IPS-20b (cell line): ENCODE data around the gene SH3BP5.

Experiments used
- H3K27ac ChIP-seq: one replicate; pipeline ENCODE4 v1.5.1; 2013; ENCODE audit warnings: low read length
- H3K27me3 ChIP-seq: 2 replicates; pipeline ENCODE4 v1.6.1; 2013; ENCODE audit warnings: mild to moderate bottlenecking, low read length, inconsistent platforms; ENCODE audit not compliant: insufficient read depth
- H3K36me3 ChIP-seq: 2 replicates; pipeline ENCODE4 v1.6.1; 2013; ENCODE audit warnings: low read depth, mild to moderate bottlenecking, inconsistent platforms, low read length, moderate library complexity; ENCODE audit not compliant: insufficient read depth
- H3K4me1 ChIP-seq: 2 replicates; pipeline ENCODE4 v1.6.1; 2013; ENCODE audit warnings: mild to moderate bottlenecking, control low read depth, inconsistent platforms, low read length, moderate library complexity; ENCODE audit not compliant: insufficient read depth
- H3K4me3 ChIP-seq: 2 replicates; pipeline ENCODE4 v1.5.1; 2013; ENCODE audit warnings: mild to moderate bottlenecking, low read length, inconsistent platforms
- H3K9ac ChIP-seq: 2 replicates; pipeline ENCODE4 v1.6.1; 2013; ENCODE audit warnings: low read depth, mild to moderate bottlenecking, inconsistent platforms, low read length, moderate library complexity
- H3K9me3 ChIP-seq: 2 replicates; pipeline ENCODE4 v1.6.1; 2013; ENCODE audit warnings: mild to moderate bottlenecking, low read depth, low read length, inconsistent platforms; ENCODE audit not compliant: insufficient read depth

The SH3BP5 gene

GRCh38 chr3:15271030-15271429 lies 61.4 kb downstream of the SH3BP5 start:
- Histone ChIP-seq H3K4me1 (no peaks in the 10 kb centered on the region; the same call in 1 of the 2 replicates), H3K9ac (no peak overlapping the region), H3K9me3 (no peaks in the 10 kb centered on the region), H3K4me3 (no peak overlapping the region), H3K27ac (no peak overlapping the region), H3K36me3 (no peaks in the 10 kb centered on the region), H3K27me3 (no peaks in the 10 kb centered on the region)

GRCh38 chr3:15269091-15269989 lies 63.0 kb downstream of the SH3BP5 start:
- no peaks in the 10 kb centered on the region for H3K9me3 ChIP-seq
- H3K4me1 ChIP-seq: no peaks in the 10 kb centered on the region; the same call in 1 of the 2 replicates
- no peak overlapping the region for H3K27ac ChIP-seq
- no peak overlapping the region for H3K4me3 ChIP-seq
- no peaks in the 10 kb centered on the region for H3K27me3 ChIP-seq
- no peaks in the 10 kb centered on the region for H3K36me3 ChIP-seq
- no peak overlapping the region for H3K9ac ChIP-seq

DNA sequence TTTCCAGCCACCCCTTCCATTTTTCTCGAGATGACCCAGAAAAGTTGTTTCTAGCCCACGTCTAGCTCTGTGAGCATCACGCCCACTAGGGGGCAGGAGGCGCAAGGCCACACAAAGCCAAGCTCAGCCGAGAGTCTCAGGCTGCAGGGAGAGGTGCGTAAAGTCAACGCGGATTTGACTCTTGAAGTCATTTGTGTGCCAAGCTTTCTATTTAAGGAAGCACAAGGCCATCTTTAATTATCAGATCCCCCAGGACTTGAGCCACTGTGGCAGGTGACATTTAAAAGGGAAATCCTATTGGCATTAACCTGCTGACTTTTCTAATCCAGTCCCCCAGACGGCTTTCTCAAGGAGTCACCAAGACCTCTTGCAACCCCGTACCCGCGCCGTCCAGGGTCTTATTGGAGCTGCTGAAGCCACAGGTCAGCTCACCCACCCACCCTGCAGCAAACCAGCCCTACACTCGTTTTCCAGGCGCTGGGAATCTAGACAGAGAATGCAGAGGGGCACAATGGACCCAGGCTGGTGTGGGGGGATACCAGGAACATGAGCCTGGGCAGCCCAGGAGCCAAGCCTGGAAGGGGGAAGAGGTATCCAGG lies 64.3 kb downstream of the SH3BP5 start:
- H3K36me3 ChIP-seq: no peaks in the 10 kb centered on the region
- no peak overlapping the region for H3K27ac ChIP-seq
- H3K4me3 ChIP-seq: no peak overlapping the region
- H3K4me1 ChIP-seq: no peaks in the 10 kb centered on the region; the same call in 1 of the 2 replicates
- no peaks in the 10 kb centered on the region for H3K27me3 ChIP-seq
- H3K9me3 ChIP-seq: no peaks in the 10 kb centered on the region
- H3K9ac ChIP-seq: 0 out of 2 replicates have a peak overlapping the region, but pooled peaks have one; percentile 7

- H3K36me3 ChIP-seq: no peaks in the 10 kb centered on the region
- H3K9me3 ChIP-seq: no peaks in the 10 kb centered on the region
- no peak overlapping the region for H3K9ac ChIP-seq
- no peak overlapping the region for H3K27ac ChIP-seq
- H3K27me3 ChIP-seq: no peaks in the 10 kb centered on the region
- H3K4me3 ChIP-seq: no peak overlapping the region
- H3K4me1 ChIP-seq: no peaks in the 10 kb centered on the region; the same call in 1 of the 2 replicates
Observed at GRCh38 chr3:15267502-15267901, 64.9 kb downstream of the SH3BP5 start.

DNA sequence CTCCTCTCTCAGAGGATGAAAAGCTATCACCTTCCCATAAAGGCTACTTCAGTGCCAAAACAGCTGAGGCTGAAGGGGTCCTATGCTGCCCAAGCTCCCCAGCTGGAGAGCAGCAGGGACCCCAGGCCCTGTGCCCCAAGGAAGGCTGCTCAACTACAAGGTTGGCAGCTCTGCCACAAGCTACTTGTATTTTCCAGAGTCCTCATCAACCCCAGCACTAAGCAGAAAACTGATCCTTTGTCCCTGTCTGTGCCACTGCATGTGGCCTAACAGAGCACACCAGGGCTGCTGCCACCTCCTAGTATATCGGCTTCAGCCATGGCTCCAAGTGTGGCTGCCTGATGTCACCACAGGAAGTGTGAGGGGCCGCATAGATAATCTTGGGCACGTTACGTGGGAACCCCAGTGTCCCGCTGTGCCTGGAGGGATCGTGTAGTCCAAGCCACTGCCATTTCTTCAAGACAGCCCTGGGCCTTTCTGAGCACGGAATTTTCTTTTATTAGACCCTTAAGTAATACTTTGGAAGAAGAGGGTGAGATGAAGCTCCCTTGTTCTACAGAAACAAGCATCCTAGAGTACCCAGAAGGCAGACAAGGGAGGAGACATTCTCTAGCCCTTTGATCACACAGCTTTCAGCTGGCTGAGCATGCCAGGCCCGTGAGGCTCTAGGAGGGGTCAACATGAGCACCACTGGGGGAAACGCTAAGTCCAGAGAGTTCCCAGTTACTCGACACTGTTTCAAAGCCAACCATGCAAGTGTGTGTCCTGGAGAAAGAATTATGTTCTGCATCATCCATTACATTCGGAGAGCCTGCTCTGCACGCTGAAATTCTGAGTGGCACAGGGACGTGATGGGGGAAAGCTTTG lies 65.6 kb downstream of the SH3BP5 start:
- no peak overlapping the region for H3K27ac ChIP-seq
- no peaks in the 10 kb centered on the region for H3K27me3 ChIP-seq
- no peaks in the 10 kb centered on the region for H3K36me3 ChIP-seq
- no peaks in the 10 kb centered on the region for H3K9me3 ChIP-seq
- H3K4me1 ChIP-seq: no peaks in the 10 kb centered on the region; the same call in 1 of the 2 replicates
- no peak overlapping the region for H3K4me3 ChIP-seq
- no peak overlapping the region; the same call in 1 of the 2 replicates for H3K9ac ChIP-seq

DNA sequence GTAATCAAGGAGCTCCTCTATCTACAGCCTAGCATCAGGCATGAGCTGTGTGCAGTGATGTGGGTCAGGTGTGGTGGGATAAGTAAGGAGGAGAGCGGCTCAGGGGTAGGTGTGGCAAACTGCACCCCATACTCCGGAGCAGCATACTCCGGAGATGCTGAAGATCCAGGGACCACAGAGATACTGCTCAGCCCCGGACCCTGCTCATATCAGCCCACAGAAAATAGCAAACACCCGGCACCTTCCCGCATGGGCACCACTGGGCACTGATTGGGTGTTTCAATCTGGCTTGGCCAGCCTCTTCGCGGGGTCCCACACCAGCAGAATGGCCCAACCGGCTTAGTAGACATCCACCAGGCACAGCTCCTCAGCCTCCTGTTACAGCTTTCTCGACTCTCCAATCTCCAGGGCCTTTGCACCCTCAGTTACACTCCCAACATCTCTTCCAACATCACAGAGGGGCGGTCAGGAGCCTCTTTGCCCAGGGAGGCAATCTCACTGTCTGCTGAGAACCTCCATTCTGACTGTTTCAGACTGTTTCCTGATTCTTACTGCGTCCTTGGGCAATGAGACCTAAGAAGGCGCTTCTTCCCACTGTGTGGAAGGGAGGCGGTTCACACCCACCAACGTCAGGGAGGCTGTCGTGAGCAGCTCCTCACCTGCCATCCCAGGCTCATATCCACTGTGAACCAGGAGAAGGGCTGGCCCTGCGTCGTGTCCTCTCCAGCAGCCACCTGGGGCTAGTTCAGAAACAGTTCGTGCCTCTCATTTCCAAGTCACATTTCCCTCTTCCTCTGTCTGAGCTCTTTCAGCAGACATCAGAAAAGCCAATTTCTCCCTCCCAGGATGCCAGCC lies 66.5 kb downstream of the SH3BP5 start:
- Histone ChIP-seq H3K4me3 (no peak overlapping the region), H3K27me3 (no peaks in the 10 kb centered on the region), H3K9me3 (no peaks in the 10 kb centered on the region), H3K9ac (no peak overlapping the region; the same call in 1 of the 2 replicates), H3K36me3 (no peaks in the 10 kb centered on the region), H3K27ac (no peak overlapping the region), H3K4me1 (no peaks in the 10 kb centered on the region; the same call in 1 of the 2 replicates)

- H3K36me3 ChIP-seq: peaks cover 6% of the 10 kb centered on the region; the same call in 1 of the 2 replicates
- no peak overlapping the region for H3K9ac ChIP-seq
- no peaks in the 10 kb centered on the region for H3K27me3 ChIP-seq
- H3K27ac ChIP-seq: no peak overlapping the region
- no peaks in the 10 kb centered on the region; the same call in 1 of the 2 replicates for H3K4me1 ChIP-seq
- no peak overlapping the region for H3K4me3 ChIP-seq
- H3K9me3 ChIP-seq: no peaks in the 10 kb centered on the region
Observed at GRCh38 chr3:15264486-15264885, 67.9 kb downstream of the SH3BP5 start.

- Histone ChIP-seq H3K4me3 (no peak overlapping the region), H3K36me3 (peaks cover 11% of the 10 kb centered on the region; the same call in 1 of the 2 replicates), H3K27me3 (no peaks in the 10 kb centered on the region), H3K9ac (no peak overlapping the region), H3K4me1 (no peaks in the 10 kb centered on the region; the same call in 1 of the 2 replicates), H3K27ac (no peak overlapping the region), H3K9me3 (no peaks in the 10 kb centered on the region)
Observed at GRCh38 chr3:15263926-15264325, 68.5 kb downstream of the SH3BP5 start.

DNA sequence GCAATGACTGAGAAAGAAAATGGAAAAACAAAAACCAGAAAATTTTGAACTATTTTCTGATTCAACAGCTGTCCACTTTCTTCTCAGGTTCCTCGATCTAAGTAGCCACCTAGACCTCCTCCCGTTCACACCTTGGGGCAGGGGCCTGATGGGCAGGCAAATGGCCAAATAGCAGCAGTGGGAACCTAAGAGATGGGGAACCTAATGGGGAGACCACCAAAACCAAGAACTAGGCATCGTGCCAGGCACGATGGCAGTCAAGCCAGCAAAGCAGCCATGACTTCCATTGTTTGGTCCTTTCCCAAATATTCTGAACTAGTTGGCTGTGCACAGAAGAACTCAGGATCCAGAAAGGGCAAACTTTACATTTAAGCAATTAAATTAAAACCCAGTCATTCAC lies 69.3 kb downstream of the SH3BP5 start:
- H3K27ac ChIP-seq: no peak overlapping the region
- H3K4me1 ChIP-seq: no peaks in the 10 kb centered on the region
- no peak overlapping the region for H3K4me3 ChIP-seq
- H3K36me3 ChIP-seq: peaks cover 19% of the 10 kb centered on the region
- H3K27me3 ChIP-seq: no peaks in the 10 kb centered on the region
- H3K9me3 ChIP-seq: no peaks in the 10 kb centered on the region
- no peak overlapping the region for H3K9ac ChIP-seq

DNA sequence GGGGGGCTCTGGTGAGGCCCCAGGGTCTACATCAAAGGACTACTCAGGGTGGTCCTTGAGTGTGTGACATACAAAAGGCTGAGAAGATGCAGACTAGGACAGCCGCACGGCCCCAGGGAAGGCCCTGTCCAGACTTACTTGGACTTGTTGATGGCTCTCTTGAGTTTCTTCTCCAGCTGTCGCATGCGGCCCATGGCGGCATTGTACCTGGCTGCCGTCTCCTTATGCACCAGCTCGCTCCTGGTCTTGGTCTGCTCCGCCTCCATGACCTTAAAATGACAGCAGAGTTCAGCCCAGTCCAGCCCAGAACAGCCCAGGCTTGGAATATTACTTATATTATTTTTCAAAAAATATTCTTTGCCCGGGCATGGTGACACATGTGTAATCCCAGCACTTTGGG lies 70.4 kb downstream of the SH3BP5 start:
- Histone ChIP-seq H3K9me3 (no peaks in the 10 kb centered on the region), H3K4me1 (no peaks in the 10 kb centered on the region), H3K4me3 (no peak overlapping the region), H3K27ac (no peak overlapping the region), H3K27me3 (no peaks in the 10 kb centered on the region), H3K36me3 (peaks cover 30% of the 10 kb centered on the region), H3K9ac (no peak overlapping the region)
